ENCODE measurements around the gene UBE3C.

The UBE3C gene

DNA sequence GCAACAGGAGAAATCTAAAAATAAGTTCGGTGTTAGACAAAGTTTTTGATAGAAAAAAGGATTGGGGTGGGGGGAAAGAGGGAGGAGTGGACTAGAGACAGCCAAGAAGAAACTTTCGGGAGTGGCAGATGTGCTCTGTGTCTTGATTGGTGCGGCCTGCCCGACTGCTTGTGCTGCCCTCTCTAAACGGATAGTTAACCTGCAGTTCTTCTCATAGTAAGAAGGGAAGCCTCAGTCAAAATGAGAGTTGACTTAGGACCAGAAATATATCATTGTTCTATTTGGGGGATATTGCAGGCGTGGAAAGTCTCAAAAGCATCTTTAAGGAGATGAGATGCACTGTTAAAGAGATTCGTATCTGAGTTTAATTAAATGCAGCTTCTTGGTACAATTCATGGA is 39.3 kb downstream of the UBE3C start:
- no peak for DNase-seq (ENCODE audit: low read depth)

GRCh38 chr7:157183832-157184231 is 45.1 kb downstream of the UBE3C start:
- DNase-seq (ENCODE audit: low read depth), result no peak

DNA sequence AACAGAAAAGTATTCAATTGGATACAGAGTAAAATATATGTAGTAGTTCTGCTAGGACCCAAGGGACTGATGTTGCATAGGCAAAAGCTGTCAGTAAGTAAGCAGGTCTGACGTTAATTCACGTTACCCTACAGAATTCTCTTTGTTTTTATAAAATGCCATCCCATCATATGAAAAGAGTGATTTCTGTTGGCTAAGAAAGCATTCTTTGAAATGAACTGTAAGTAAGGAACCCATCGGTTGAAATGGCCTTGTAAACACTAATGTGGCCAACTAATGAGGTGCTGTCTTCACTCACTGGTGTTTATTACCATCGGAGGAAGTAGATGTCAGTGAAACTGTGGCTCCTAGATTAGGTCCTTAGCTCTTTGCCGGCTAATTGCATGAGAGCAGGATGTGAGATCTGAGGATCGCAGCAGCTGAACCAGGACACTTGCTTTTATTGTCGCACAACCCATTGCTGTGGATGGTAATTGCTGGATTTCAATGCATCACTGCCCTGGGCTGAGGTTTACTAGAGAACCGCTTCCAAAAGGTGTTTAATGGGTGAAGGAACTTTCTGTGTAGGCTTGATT is 49.5 kb downstream of the UBE3C start:
- DNase-seq (ENCODE audit: low read depth), result no peak

- no peak for DNase-seq (ENCODE audit: low read depth)
Measured at GRCh38 chr7:157189405-157189804, 50.7 kb downstream of the UBE3C start.

DNA sequence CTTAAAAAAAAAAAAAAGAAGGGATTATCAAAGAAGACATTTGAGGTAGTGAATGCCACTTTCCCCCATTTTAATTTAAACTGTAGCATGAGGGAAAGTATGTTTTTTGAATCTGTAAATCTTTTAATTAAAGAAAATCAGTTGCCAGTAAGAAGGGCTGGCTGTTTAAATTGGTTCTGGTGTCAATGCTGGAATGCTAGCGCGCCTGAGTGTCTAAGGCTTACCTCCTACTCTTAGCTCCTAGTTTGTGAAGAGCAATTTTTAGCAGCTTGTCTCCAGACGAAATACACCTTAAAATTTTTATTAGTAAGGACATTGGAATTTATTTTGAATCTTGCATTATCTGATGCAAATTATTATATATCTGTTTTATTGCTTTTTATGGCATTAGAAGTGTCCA is 54.1 kb downstream of the UBE3C start:
- no peak for DNase-seq (ENCODE audit: low read depth)

- no peak for DNase-seq (ENCODE audit: low read depth)
Measured at GRCh38 chr7:157193274-157193673, 54.5 kb downstream of the UBE3C start.

DNA sequence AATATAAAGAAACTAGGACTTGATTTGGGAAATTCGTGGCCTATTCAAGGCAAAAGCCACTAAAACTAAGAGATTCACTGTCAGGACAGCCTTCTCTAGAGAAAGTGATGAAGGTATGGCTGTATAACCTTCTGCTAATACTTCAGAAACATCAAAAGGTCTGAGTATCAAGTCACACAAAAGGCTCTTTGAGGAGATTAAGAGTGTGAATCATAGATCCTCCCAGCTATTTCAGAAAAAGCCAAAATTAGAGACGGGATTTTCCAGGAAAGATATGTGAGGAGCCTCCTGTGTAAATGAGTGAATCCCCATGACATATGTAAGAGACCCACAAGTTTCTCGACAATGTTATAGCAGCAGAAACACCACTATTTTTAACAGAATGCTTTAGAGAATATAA is 56.2 kb downstream of the UBE3C start:
- DNase-seq (ENCODE audit: low read depth), result no peak

GRCh38 chr7:157195868-157196267 is 57.1 kb downstream of the UBE3C start:
- DNase-seq (ENCODE audit: low read depth), result no peak

DNA sequence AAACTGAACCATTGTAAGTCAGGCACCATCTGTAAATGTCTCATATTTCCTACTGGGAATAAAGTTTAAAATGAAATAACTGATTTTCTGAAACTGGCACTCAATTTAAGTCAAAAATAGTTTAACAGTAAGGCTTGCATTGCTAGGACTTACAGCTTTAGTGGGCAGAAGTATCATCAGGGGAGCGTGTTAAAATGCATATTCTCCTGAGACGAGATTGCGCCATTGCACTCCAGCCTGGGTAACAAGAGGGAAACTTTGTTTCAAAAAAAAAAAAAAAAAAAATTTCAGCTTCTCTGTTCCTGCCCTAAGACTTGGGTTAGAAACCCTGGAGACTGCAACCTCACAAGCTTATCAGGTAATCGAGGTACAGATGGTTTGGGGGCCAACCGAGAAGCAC is 65.4 kb downstream of the UBE3C start:
- DNase-seq (ENCODE audit: low read depth), result no peak

DNA sequence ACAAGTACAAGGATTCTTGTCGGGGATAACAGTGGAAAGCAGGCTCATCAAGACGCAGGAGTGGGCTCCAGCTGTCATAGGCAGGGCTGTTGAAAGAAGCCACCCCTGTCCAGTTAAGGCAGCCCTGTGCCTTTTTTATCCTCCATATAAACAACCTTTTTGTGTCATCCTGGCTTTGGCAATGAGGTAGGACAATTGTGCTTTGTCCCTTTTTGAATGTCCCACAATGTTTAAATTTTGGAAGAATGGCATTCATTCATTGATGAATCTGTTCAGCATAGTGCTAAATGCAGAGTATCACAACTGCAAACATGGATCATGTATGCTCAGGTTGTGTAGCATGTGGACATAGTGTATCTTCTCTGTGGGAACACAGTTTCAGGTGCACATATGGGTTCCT is 66.7 kb downstream of the UBE3C start:
- DNase-seq (ENCODE audit: low read depth), result no peak

DNA sequence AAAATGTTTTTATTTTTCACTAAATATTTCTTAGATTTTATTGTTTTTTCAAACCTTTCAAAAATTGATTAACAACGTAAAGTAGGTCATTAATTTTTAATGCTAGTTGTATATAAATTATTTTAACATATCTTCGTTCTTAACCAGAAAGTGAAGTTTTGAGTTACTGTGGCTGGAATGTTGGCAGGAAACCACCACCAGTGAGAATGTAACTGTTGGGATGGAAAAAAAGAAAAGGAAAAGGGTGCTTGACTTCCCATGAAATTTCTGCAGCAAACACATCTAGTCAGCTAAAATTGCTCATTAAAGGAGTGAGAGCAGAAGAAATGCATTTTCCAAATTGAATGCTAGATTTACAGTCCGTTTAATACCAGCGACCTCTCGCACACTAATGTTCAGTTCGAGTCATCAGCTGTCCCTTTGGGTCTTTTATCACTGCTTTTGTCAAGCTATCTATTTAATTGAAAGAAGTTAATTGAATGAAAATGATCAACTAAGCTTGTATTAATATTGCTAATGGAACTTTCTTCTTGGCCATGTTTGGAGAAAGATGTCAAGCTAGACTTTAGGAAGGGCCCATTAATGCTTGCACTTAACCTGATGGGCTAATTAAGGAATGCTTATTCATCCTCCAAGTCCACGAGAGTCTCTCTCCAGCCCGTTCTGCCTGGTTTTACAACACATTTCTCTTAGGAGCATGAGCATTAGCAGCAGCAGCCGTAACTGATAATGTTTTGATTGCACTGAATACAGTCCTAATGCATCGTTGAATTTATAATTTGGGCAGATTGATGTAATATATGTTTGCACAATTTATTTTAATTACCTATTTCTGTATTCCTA is 70.1 kb downstream of the UBE3C start:
- no peak for DNase-seq (ENCODE audit: low read depth)

GRCh38 chr7:157210682-157211081 is 72.0 kb downstream of the UBE3C start:
- no peak for DNase-seq (ENCODE audit: low read depth)

GRCh38 chr7:157211690-157212089 is 73.0 kb downstream of the UBE3C start:
- no peak for DNase-seq (ENCODE audit: low read depth)

GRCh38 chr7:157219154-157219553 is 80.4 kb downstream of the UBE3C start:
- DNase-seq (ENCODE audit: low read depth), result no peak

- no peak for DNase-seq (ENCODE audit: low read depth)
Measured at GRCh38 chr7:157220916-157221569, 82.3 kb downstream of the UBE3C start.

- no peak for DNase-seq (ENCODE audit: low read depth)
Measured at GRCh38 chr7:157222687-157223086, 84.0 kb downstream of the UBE3C start.

GRCh38 chr7:157224627-157225026 is 85.9 kb downstream of the UBE3C start:
- DNase-seq (ENCODE audit: low read depth), result no peak

DNA sequence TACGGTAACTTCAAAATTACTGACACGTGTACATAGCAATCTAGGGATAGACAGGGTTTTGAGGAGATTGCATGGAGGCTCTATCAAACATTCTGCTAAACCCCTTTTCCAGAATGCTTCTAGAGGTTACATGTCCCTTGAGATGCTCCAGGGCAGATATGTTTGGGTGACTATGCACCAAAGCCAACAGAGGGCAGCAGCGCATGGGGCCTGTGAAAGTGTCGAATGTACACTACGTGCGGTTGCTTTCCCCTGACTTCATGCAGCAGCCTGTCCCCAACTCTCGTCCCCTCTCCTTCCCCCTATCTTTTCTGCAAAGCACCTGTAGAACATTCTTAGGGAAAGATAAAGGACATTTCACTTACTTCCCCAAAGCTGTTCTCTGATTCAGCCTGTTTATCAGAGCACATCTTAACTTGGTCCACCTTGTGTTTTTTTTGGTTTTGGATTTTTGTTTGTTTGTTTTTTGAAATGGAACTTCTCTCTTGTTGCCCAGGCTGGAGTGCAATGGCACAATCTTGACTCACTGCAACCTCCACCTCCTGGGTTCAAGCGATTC is 90.2 kb downstream of the UBE3C start:
- no peak for DNase-seq (ENCODE audit: low read depth)

GRCh38 chr7:157233677-157234076 is 95.0 kb downstream of the UBE3C start:
- no peak for DNase-seq (ENCODE audit: low read depth)

DNA sequence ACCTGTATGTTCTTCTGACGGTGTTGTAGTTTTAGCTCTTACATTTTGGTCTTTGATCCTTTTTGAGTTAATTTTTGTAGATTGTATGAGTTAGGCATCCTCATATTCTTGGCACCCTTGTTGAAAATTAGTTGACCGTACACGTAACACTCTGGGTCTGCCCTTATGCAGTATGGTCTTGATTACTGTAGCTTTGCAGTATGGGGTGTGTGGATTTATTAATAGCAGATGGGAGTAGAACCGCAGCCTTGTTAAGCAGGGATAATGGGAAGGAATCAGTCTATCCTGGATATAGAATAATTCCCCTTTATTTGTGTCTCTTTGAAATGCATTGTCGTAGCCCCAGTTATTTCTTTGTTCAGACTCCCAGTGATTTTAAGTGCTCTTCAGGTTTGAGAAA is 95.5 kb downstream of the UBE3C start:
- no peak for DNase-seq (ENCODE audit: low read depth)

DNA sequence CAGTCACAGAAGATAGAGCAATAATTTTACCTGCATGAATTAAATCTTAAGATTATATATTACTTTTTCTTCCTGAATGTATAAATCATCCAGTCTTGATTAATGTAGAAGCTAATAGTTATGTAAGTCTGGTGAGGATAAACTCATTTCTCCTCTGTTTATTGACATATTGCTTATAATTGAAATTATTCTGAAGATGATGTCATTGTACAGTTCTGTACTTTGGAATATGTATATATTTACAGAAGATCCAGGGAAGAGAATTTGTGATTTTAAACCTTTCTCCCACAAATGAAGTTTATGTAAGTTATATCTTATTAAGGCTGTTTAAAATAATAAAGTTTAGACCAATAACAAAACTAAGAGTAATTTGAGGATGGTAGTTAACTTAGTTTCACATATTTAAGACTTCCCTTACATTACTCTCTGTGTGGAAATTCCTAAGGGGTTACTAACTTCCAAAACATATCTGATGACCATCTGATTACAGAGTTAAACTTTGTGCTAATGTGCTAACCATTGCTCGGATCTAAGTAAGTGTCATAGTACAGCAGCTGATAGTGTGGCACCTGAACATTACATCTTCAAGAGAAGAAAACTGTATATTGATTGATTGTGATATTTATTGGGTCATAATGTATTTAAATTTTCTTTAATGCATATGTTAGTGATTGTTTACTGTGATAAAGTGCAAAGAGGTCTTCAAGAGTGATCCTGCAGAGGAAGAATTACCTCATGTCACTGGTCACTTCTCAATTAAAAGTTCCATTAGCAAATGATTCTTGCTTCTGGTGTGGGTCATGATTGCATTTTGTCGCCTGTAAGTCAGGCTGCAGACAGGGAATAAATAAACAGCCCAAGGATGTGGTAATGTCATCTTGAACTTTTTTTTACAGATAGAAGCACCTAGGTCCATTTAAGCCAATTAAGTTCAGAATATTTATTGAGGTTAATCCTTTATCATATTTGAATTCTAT is 96.9 kb downstream of the UBE3C start:
- no peak for DNase-seq (ENCODE audit: low read depth)

GRCh38 chr7:157238087-157238486 is 99.4 kb downstream of the UBE3C start:
- DNase-seq (ENCODE audit: low read depth), result no peak

All from CMK (cell line).